Keratinocyte (primary cell): ENCODE results near the gene HBA2.

Source experiments
- EZH2 ChIP-seq: IDR thresholded peaks from one replicate; pipeline ENCODE4 v1.6.1; 2012; ENCODE audit warnings: inconsistent platforms, mild to moderate bottlenecking, low read length, moderate library complexity
- TF ChIP-seq, protein P1 (sequence below), 3 experiments: IDR thresholded peaks in 1 of 3; conservative IDR thresholded peaks in 1 of 3; optimal IDR thresholded peaks in 1 of 3; 2 replicates in 2 of 3; 3 replicates in 1 of 3; pipeline versions ENCODE3 to v1.5.1; 2011; ENCODE audit warnings: low read length in 3 of 3, mild to moderate bottlenecking in 3 of 3, moderate library complexity in 2 of 3, control low read depth in 1 of 3, inconsistent platforms in 1 of 3; ENCODE audit not compliant: insufficient read depth in 2 of 3; ENCODE audit errors: extremely low read depth in 1 of 3

GRCh38 chr16:189604-190186 is 17.0 kb downstream of the HBA2 start:
- TF ChIP-seq, protein P1, sequence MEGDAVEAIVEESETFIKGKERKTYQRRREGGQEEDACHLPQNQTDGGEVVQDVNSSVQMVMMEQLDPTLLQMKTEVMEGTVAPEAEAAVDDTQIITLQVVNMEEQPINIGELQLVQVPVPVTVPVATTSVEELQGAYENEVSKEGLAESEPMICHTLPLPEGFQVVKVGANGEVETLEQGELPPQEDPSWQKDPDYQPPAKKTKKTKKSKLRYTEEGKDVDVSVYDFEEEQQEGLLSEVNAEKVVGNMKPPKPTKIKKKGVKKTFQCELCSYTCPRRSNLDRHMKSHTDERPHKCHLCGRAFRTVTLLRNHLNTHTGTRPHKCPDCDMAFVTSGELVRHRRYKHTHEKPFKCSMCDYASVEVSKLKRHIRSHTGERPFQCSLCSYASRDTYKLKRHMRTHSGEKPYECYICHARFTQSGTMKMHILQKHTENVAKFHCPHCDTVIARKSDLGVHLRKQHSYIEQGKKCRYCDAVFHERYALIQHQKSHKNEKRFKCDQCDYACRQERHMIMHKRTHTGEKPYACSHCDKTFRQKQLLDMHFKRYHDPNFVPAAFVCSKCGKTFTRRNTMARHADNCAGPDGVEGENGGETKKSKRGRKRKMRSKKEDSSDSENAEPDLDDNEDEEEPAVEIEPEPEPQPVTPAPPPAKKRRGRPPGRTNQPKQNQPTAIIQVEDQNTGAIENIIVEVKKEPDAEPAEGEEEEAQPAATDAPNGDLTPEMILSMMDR (optimal IDR thresholded peaks at IDR 0.05 in 1 of 3, IDR thresholded peaks at IDR 0.05 in 1 of 3, conservative IDR thresholded peaks at IDR 0.05 in 1 of 3; ENCODE audit: extremely low read depth in 1 of 3, insufficient read depth in 2 of 3, low read length in 3 of 3), result no peak
- TF ChIP-seq EZH2, result no peak
